H1 (cell line): ENCODE results near the gene MINPP1. TPM values are rescaled to one million over a fixed set of nuclear protein-coding genes. Genes with fewer than 3 reads are reported as not detected.
"Not testable (repeated sequence)": the region's sequence is repeated elsewhere in the genome, so short reads cannot be mapped to it uniquely, and the experiment has no call there.

Source experiments
- CTCF ChIA-PET: fragments of 300-600 bp; sonication (Branson Sonifier 250); formaldehyde crosslinking; loops from one replicate; lab custom pipeline; 2021; ENCODE audit not compliant: partially characterized antibody; lab: Charles Lee
- POLR2A ChIA-PET: fragments of 300-600 bp; sonication (Branson Sonifier 250); formaldehyde crosslinking; loops from one replicate; lab custom pipeline; 2021; ENCODE audit warnings: inconsistent platforms; ENCODE audit not compliant: partially characterized antibody; lab: Charles Lee
- DNase-seq, 2 experiments: peaks; one replicate each; pipeline versions ENCODE4 v3.0.0 to v3.0.0-alpha.2; 2010 to 2022; ENCODE audit warnings: low spot score in 2 of 2, low read depth in 1 of 2, mixed read lengths in 1 of 2
- FAIRE-seq: peaks from 2 replicates; lab custom pipeline; 2011; peaks lifted over from hg19 to GRCh38; lab: Jason Lieb, UNC
- H2AFZ ChIP-seq: 2 replicates; pipeline ENCODE4 v1.8.1; 2012; ENCODE audit warnings: low read length, inconsistent platforms
- H2AK5ac ChIP-seq: 2 replicates; pipeline ENCODE4 v1.6.1; 2013; ENCODE audit warnings: low read depth, low read length
- H2BK120ac ChIP-seq: replicated peaks from 2 replicates; pipeline ENCODE3; 2013; ENCODE audit warnings: low read depth, low read length, inconsistent platforms
- H2BK12ac ChIP-seq: 2 replicates; pipeline ENCODE4 v1.6.1; 2013; ENCODE audit warnings: low read depth, low read length
- H2BK15ac ChIP-seq: 2 replicates; pipeline ENCODE4 v1.6.1; 2013; ENCODE audit warnings: low read length
- H2BK20ac ChIP-seq: 2 replicates; pipeline ENCODE4 v1.6.1; 2013; ENCODE audit warnings: low read length
- H2BK5ac ChIP-seq: 2 replicates; pipeline ENCODE4 v1.6.1; 2013; ENCODE audit warnings: low read depth, low read length
- H3K14ac ChIP-seq: 2 replicates; pipeline ENCODE4 v1.6.1; 2013; ENCODE audit warnings: inconsistent platforms; ENCODE audit not compliant: insufficient read length
- H3K18ac ChIP-seq: 2 replicates; pipeline ENCODE4 v1.6.1; 2013; ENCODE audit warnings: low read length; ENCODE audit errors: extremely low read depth
- H3K23ac ChIP-seq: 2 replicates; pipeline ENCODE4 v1.6.1; 2013; ENCODE audit warnings: inconsistent platforms; ENCODE audit not compliant: insufficient read length
- H3K23me2 ChIP-seq: 2 replicates; pipeline ENCODE4 v1.6.1; 2013; ENCODE audit warnings: low read depth, low read length
- H3K27ac ChIP-seq: 2 replicates; pipeline ENCODE4 v1.6.1; 2011; ENCODE audit warnings: low read depth, low read length, inconsistent platforms
- H3K27me3 ChIP-seq, 4 experiments: replicated peaks in 1 of 4; 1 replicate in 1 of 4; 2 replicates in 3 of 4; pipeline versions ENCODE4 v1.6.1 to v1.8.1; 2011 to 2013; ENCODE audit warnings: low read length in 3 of 4, mild to moderate bottlenecking in 3 of 4, inconsistent platforms in 2 of 4, mixed read lengths in 2 of 4, moderate library complexity in 1 of 4; ENCODE audit not compliant: control insufficient read depth in 3 of 4, insufficient read depth in 3 of 4; ENCODE audit errors: extremely low read depth in 1 of 4
- H3K36me3 ChIP-seq, 4 experiments: 2 replicates each; pipeline versions ENCODE4 v1.6.1 to v1.8.1; 2011 to 2013; ENCODE audit warnings: mild to moderate bottlenecking in 4 of 4, low read length in 3 of 4, moderate library complexity in 2 of 4, control low read depth in 1 of 4, inconsistent platforms in 1 of 4; ENCODE audit not compliant: insufficient read depth in 4 of 4, control insufficient read depth in 2 of 4
- H3K4ac ChIP-seq: replicated peaks from 2 replicates; pipeline ENCODE3; 2013; ENCODE audit warnings: low read length, low read depth, mixed read lengths, inconsistent platforms; ENCODE audit not compliant: insufficient read length
- H3K4me1 ChIP-seq, 4 experiments: replicated peaks in 1 of 4; 1 replicate in 1 of 4; 2 replicates in 3 of 4; pipeline versions ENCODE4 v1.6.1 to v1.8.1; 2011 to 2013; ENCODE audit warnings: low read length in 3 of 4, inconsistent platforms in 2 of 4, mixed read lengths in 1 of 4; ENCODE audit not compliant: insufficient read depth in 4 of 4, control insufficient read depth in 3 of 4
- H3K4me2 ChIP-seq, 2 experiments: 2 replicates each; pipeline versions ENCODE4 v1.6.1 to v1.8.1; 2011 to 2013; ENCODE audit warnings: low read depth in 2 of 2, low read length in 2 of 2, control low read depth in 1 of 2, inconsistent platforms in 1 of 2, mild to moderate bottlenecking in 1 of 2; ENCODE audit not compliant: insufficient read depth in 1 of 2
- H3K4me3 ChIP-seq, 4 experiments: fragments of 200-600, 300-600 bp in 1 of 4; sonication (generic), shearing (Covaris generic), sonication (Bioruptor Twin) in 1 of 4; 2 replicates each; pipeline versions ENCODE4 v1.5.1 to v1.8.1; 2011 to 2016; ENCODE audit warnings: low read length in 4 of 4, low read depth in 3 of 4, control low read depth in 2 of 4, inconsistent platforms in 2 of 4, mild to moderate bottlenecking in 2 of 4, mixed read lengths in 1 of 4, moderate library complexity in 1 of 4; ENCODE audit not compliant: insufficient read depth in 2 of 4; ENCODE audit errors: extremely low read depth in 1 of 4
- H3K56ac ChIP-seq: replicated peaks from 2 replicates; pipeline ENCODE3; 2013; ENCODE audit warnings: low read depth, mild to moderate bottlenecking, mixed read lengths, low read length, inconsistent platforms; ENCODE audit not compliant: insufficient read length
- H3K79me1 ChIP-seq: 2 replicates; pipeline ENCODE4 v1.6.1; 2013; ENCODE audit warnings: low read depth, low read length, control low read depth
- H3K79me2 ChIP-seq, 2 experiments: 2 replicates each; pipeline versions ENCODE4 v1.6.1 to v1.8.1; 2012 to 2013; ENCODE audit warnings: low read length in 2 of 2, mild to moderate bottlenecking in 2 of 2, inconsistent platforms in 1 of 2; ENCODE audit not compliant: insufficient read depth in 2 of 2, control insufficient read depth in 1 of 2
- H3K9ac ChIP-seq, 4 experiments: replicated peaks in 1 of 4; 1 replicate in 1 of 4; 2 replicates in 3 of 4; pipeline versions ENCODE4 v1.6.1 to v1.8.1; 2011 to 2013; ENCODE audit warnings: low read depth in 3 of 4, low read length in 3 of 4, control low read depth in 2 of 4, mild to moderate bottlenecking in 2 of 4, moderate library complexity in 2 of 4, inconsistent platforms in 1 of 4; ENCODE audit errors: extremely low read depth in 1 of 4
- H3K9me3 ChIP-seq, 2 experiments: 2 replicates each; pipeline versions ENCODE4 v1.6.1 to v1.8.1; 2012 to 2013; ENCODE audit warnings: mild to moderate bottlenecking in 2 of 2, moderate library complexity in 2 of 2, control low read depth in 1 of 2, inconsistent platforms in 1 of 2, low read depth in 1 of 2, low read length in 1 of 2, mixed read lengths in 1 of 2; ENCODE audit not compliant: insufficient read depth in 2 of 2
- H4K20me1 ChIP-seq, 2 experiments: replicated peaks in 1 of 2; 2 replicates each; pipeline versions ENCODE3 to v1.8.1; 2011 to 2013; ENCODE audit warnings: inconsistent platforms in 2 of 2, low read length in 2 of 2, mild to moderate bottlenecking in 1 of 2; ENCODE audit not compliant: insufficient read depth in 2 of 2, control insufficient read depth in 1 of 2
- H4K5ac ChIP-seq: 2 replicates; pipeline ENCODE4 v1.6.1; 2013; ENCODE audit warnings: low read length, low read depth, mixed read lengths, inconsistent platforms; ENCODE audit not compliant: insufficient read length
- H4K8ac ChIP-seq: 2 replicates; pipeline ENCODE4 v1.8.0; 2013; ENCODE audit warnings: mild to moderate bottlenecking, moderate library complexity, low read length, inconsistent platforms; ENCODE audit not compliant: insufficient read depth; ENCODE audit errors: extremely low read depth
- H4K91ac ChIP-seq: replicated peaks from 2 replicates; pipeline ENCODE3; 2013; ENCODE audit warnings: low read length, mixed read lengths, inconsistent platforms; ENCODE audit not compliant: insufficient read length
- KDM5A ChIP-seq: fragments of 200-600 bp; IDR thresholded peaks from 2 replicates; pipeline ENCODE4 v1.7.1; 2012; ENCODE audit warnings: mild to moderate bottlenecking, low read length, inconsistent platforms, mixed read lengths
- SIN3A ChIP-seq, 2 experiments: IDR thresholded peaks in 1 of 2; conservative IDR thresholded peaks in 1 of 2; 2 replicates each; pipeline ENCODE4 v1.6.1; 2011 to 2012; ENCODE audit warnings: low read length in 2 of 2, improper control_type of control experiment in 1 of 2, low read depth in 1 of 2, mild to moderate bottlenecking in 1 of 2
- WGBS, 2 experiments: shearing (Covaris generic) in 1 of 2; methylation state at CpG; one replicate each; pipeline versions ENCODE4 v1.1.6 to v1.1.7; 2013 to 2015; ENCODE audit warnings: low lambda C conversion rate in 2 of 2, mixed read lengths in 2 of 2, inconsistent platforms in 1 of 2, low coverage in 1 of 2, missing lambda C conversion rate in 1 of 2; ENCODE audit not compliant: insufficient replicate concordance in 2 of 2, insufficient coverage in 1 of 2, insufficient read length in 1 of 2; ENCODE audit errors: extremely low coverage in 1 of 2, missing lambda C conversion rate in 1 of 2; 5-methylcytosine and 5-hydroxymethylcytosine counted together
- polyA plus RNA-seq, 7 experiments: library from polyadenylated mRNA; depleted of rRNA in 3 of 7; stranded (reverse) in 5 of 7; unstranded in 2 of 7; fragments of >200 nt in 5 of 7; fragments of 200-250 nt in 2 of 7; gene quantifications; 1 replicate in 5 of 7; 2 replicates in 1 of 7; 4 replicates in 1 of 7; pipeline versions ENCODE4 v1.2.1 to v1.2.3, GENCODE V29; 2011 to 2013; ENCODE audit warnings: missing spikeins in 2 of 7, mixed read lengths in 2 of 7
- total RNA-seq: library from RNA; stranded (reverse); fragmentation: NEBNext Ultra II Directional; extraction: Animal tissue kit (Norgen Biotek cat#: 25700); gene quantifications from 2 replicates; pipeline ENCODE4 v1.2.1, GENCODE V29; 2021

Gene MINPP1
- total and polyA plus RNA-seq, 2 of the 8 experiments (the other 6 are each of a cell fraction or from before 2014, with no cell fraction given), result 13.6 to 27.2 TPM

DNA sequence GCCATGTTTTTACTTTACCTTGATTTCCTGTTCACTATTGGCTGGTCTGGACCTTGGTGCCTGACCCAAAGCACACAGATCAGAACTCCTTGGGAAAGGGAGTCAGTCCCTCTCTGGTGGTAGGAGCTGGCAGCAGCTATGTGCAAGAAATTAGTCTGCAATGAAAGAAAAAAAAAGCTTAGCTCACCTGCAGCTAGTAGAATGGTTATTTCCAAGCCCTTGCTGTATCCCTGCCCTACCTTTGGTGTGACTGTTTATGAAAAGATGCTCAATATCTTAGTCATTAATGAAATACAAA lies 86.8 kb downstream of the MINPP1 start:
- H3K79me2 ChIP-seq, result no peaks in the 10 kb centered on the region
- no peaks in the 10 kb centered on the region for H3K27me3 ChIP-seq
- no peak overlapping the region for H2BK12ac ChIP-seq
- H2AK5ac ChIP-seq, result no peak overlapping the region
- POLR2A ChIA-PET, result no interaction called here
- H3K23me2 ChIP-seq, result no peaks in the 10 kb centered on the region
- H3K9me3 ChIP-seq, result no peaks in the 10 kb centered on the region
- no peak overlapping the region for H3K4me3 ChIP-seq
- H4K91ac ChIP-seq, result no peak overlapping the region
- H2BK15ac ChIP-seq, result no peak overlapping the region
- no peak overlapping the region for H3K27ac ChIP-seq
- H3K4ac ChIP-seq, result no peak overlapping the region
- no peaks in the 10 kb centered on the region for H3K4me1 ChIP-seq
- no peak overlapping the region for H2AFZ ChIP-seq
- no peak overlapping the region for H3K18ac ChIP-seq
- no peak overlapping the region for H3K9ac ChIP-seq
- H3K36me3 ChIP-seq, result no peaks in the 10 kb centered on the region
- H3K4me2 ChIP-seq, result no peak overlapping the region
- H3K14ac ChIP-seq, result no peak overlapping the region
- H4K20me1 ChIP-seq, result no peaks in the 10 kb centered on the region
- no peak overlapping the region for H4K8ac ChIP-seq
- no peaks in the 10 kb centered on the region for H3K79me1 ChIP-seq
- no peak overlapping the region for H2BK20ac ChIP-seq
- FAIRE-seq (no peak), DNase-seq (no peak)
- H4K5ac ChIP-seq, result no peak overlapping the region
- no peak overlapping the region for H2BK5ac ChIP-seq
- no peak overlapping the region for H3K56ac ChIP-seq
- TF ChIP-seq KDM5A (no peak), SIN3A (conservative IDR thresholded peaks at IDR 0.05 in 1 of 2, IDR thresholded peaks at IDR 0.05 in 1 of 2; ENCODE audit: low read depth in 1 of 2, low read length in 2 of 2) (no peak)
- CTCF ChIA-PET, result no interaction called here
- no peak overlapping the region for H2BK120ac ChIP-seq
- no peak overlapping the region for H3K23ac ChIP-seq

DNA sequence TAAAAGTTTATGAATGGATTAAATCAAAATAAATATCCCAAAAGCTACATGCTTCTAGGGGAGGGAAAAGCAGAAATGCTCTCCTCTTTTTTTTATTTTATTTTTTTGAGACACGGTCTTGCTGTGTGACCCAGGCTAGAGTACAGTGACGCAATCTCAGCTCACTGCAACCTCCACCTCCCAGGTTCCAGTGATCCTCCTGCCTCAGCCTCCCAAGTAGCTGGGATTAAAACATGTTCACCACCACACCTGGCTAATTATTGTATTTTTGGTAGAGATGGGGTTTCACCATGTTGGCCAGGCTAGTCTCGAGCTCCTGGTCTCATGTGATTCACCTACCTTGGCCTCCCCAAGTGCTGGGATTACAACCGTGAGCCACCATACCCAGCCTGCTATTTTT lies 88.2 kb downstream of the MINPP1 start:
- H2BK120ac ChIP-seq, H3K23ac ChIP-seq, H3K4me2 ChIP-seq, FAIRE-seq, H2BK5ac ChIP-seq, H4K91ac ChIP-seq, H2BK12ac ChIP-seq, H3K56ac ChIP-seq, H3K18ac ChIP-seq, H3K14ac ChIP-seq, H3K4me1 ChIP-seq, H4K5ac ChIP-seq, H3K79me1 ChIP-seq, H2AFZ ChIP-seq, H3K27ac ChIP-seq, H2BK15ac ChIP-seq, H3K9me3 ChIP-seq, H3K4ac ChIP-seq, H2AK5ac ChIP-seq, H3K36me3 ChIP-seq, H4K8ac ChIP-seq, H3K27me3 ChIP-seq, H3K9ac ChIP-seq, H4K20me1 ChIP-seq, DNase-seq, H3K79me2 ChIP-seq, H2BK20ac ChIP-seq, POLR2A ChIA-PET, H3K4me3 ChIP-seq, H3K23me2 ChIP-seq: not testable (repeated sequence)
- 90% methylated on average over 4 of the region's 4 CpGs; no CpG with 5 or more reads in 1 of the 2 experiments for WGBS, 2 experiments
- CTCF ChIA-PET, result interaction anchor here (0.8 kb wide), 1 partner anchor 9 kb away, joined by 3 read pairs; no protein-coding TSS in a partner anchor
